ENCODE results near the gene PTP4A2.

The PTP4A2 gene

DNA sequence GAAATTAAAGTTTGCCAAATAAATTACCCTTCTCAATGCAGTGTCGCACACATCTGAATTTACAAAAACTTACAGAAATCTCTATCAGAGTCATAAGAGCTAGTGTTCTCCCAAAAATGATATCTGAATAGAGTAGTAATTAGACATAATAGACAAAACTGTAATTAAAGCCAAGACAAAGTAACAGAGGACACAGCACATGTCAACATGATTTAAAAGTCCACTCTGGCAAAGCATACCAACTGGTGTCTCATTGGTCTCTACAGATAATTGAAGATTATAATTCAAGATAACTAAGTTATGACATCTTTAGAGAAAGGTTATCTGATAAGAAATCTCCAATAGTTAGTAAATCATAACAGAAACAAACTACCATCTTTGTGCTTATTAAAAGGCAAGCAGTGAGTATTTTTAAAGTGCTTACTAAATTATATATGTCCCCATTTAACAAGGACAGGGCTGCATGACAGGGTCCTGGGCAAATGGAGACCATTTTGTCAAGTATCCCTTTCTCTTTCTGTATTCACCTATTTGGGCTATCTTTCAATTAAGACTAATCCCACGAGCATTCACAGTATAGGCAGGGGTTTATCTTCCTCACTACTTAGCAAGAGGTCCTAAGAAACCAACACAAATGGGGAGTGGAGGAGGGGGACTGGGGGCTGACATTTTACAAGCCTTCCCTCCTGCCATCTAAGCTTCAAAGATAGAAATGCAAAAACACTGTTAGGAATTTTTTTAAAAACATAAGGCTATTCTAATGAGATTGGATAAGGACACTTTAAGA, 26.0 kb downstream of the PTP4A2 start:
- DNase-seq (ENCODE audit: low read depth), result no peak
- H3K4me3 ChIP-seq (ENCODE audit: control insufficient read depth, low read depth, low read length), result no peak overlapping the region
- TF ChIP-seq, protein P1, sequence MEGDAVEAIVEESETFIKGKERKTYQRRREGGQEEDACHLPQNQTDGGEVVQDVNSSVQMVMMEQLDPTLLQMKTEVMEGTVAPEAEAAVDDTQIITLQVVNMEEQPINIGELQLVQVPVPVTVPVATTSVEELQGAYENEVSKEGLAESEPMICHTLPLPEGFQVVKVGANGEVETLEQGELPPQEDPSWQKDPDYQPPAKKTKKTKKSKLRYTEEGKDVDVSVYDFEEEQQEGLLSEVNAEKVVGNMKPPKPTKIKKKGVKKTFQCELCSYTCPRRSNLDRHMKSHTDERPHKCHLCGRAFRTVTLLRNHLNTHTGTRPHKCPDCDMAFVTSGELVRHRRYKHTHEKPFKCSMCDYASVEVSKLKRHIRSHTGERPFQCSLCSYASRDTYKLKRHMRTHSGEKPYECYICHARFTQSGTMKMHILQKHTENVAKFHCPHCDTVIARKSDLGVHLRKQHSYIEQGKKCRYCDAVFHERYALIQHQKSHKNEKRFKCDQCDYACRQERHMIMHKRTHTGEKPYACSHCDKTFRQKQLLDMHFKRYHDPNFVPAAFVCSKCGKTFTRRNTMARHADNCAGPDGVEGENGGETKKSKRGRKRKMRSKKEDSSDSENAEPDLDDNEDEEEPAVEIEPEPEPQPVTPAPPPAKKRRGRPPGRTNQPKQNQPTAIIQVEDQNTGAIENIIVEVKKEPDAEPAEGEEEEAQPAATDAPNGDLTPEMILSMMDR (IDR thresholded peaks at IDR 0.05; ENCODE audit: control insufficient read depth, insufficient read depth, low read depth, low read length, missing control alignments), result no peak

DNA sequence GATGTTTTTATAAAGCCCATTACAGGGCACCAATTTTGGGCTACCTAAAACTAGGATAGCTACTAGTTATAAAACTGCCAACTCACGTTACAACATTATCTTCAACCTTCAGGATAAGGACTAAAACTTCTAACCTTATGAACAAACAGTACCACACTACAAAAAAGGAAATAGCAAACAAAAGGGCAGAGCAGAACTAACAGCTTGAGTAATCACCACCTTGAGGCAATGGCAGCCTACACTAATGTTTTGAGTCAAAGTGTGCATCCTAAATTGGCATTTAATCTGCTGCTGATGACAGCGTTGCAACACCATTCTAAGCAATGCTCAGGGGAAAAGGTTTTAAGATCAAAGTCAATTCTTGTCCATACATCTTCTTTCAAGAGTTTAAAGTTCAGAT, 27.2 kb downstream of the PTP4A2 start:
- no peak overlapping the region for H3K4me3 ChIP-seq (ENCODE audit: control insufficient read depth, low read depth, low read length)
- no peak for DNase-seq (ENCODE audit: low read depth)
- TF ChIP-seq, protein P1 (IDR thresholded peaks at IDR 0.05; ENCODE audit: control insufficient read depth, insufficient read depth, low read depth, low read length, missing control alignments), result no peak

DNA sequence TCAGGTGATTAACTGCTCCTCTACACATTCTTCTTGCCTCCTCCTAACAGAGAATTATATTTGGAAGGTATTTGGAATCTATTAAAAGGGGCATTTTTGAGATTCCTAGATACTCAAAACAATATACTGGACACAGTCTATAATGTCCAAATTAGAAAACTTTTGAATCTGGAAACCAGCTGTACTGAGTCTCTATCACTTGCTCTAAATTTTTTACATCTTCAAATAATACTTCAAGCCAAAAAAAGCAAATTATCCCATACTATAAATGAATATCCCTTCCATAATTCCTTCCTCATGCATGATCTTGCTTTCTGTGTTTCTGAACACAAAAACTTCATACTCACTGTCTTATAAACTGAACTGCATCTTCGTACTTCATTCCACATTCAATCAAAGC, 28.5 kb downstream of the PTP4A2 start:
- H3K4me3 ChIP-seq (ENCODE audit: control insufficient read depth, low read depth, low read length), result no peak overlapping the region
- no peak for DNase-seq (ENCODE audit: low read depth)
- TF ChIP-seq, protein P1 (IDR thresholded peaks at IDR 0.05; ENCODE audit: control insufficient read depth, insufficient read depth, low read depth, low read length, missing control alignments), result no peak

DNA sequence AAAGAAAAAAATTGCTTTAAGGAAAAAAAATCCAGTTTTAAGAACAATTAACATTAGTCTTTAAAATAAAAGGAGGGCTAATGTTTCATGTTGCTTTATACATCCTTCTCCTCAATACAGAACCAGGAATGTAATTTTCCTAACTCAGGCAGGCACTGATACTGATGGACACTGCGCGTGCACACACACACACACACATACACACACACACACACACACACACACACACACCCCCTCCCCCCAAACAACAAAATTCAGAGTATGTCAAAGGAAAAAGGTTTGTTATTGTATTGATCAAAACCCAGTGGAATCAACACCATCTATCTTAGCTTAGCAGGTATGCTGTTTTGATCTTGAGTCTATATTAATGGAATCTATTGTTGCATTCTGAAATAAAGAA, 31.6 kb downstream of the PTP4A2 start:
- no peak overlapping the region for H3K4me3 ChIP-seq (ENCODE audit: control insufficient read depth, low read depth, low read length)
- no peak for DNase-seq (ENCODE audit: low read depth)
- TF ChIP-seq, protein P1 (IDR thresholded peaks at IDR 0.05; ENCODE audit: control insufficient read depth, insufficient read depth, low read depth, low read length, missing control alignments), result no peak

DNA sequence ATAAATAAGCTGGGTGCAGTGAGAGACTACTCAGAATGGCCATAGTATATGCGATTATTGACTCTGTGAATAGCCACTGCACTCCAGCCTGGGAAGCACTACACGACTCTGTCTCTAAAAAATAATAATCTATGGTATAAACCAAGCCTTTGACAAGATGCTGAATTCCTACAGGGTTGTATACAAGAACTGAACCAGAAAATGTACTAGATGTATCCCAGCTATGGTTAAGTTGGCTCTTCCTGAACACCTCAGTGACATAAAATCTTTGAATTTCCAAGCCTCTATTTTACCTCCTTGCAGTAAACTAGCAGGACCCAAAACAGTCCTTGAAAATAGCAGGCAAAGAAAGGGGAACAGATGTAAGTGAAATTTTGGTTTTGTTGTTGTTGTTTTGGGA, 32.5 kb downstream of the PTP4A2 start:
- TF ChIP-seq, protein P1 (IDR thresholded peaks at IDR 0.05; ENCODE audit: control insufficient read depth, insufficient read depth, low read depth, low read length, missing control alignments), result no peak
- H3K4me3 ChIP-seq (ENCODE audit: control insufficient read depth, low read depth, low read length), result no peak overlapping the region
- no peak for DNase-seq (ENCODE audit: low read depth)

DNA sequence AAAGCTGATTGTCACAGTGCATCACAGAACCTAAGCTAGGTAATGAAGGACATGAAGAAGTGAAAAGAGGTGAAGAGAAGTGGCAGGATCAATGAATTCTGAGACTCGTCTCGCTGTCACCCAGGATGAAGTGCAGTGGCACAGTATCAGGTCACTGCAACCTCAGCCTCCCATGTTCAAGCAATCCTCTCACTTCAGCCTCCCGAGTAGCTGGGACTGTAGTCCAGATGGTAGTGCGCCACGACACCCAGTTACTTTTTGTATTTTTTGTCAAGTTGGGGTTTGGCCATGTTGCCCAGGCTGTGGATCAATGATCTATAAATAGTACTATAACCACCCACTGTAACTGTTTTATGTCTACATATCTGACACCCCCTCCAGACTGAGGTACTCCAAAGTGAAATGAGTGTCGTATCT, 33.1 kb downstream of the PTP4A2 start:
- no peak for DNase-seq (ENCODE audit: low read depth)
- H3K4me3 ChIP-seq (ENCODE audit: control insufficient read depth, low read depth, low read length), result no peak overlapping the region
- TF ChIP-seq, protein P1 (IDR thresholded peaks at IDR 0.05; ENCODE audit: control insufficient read depth, insufficient read depth, low read depth, low read length, missing control alignments), result no peak

Data from AG09309 (cell line).